HG02870 (cell line): Measurements from ENCODE around the gene CLVS2.

Experiments used
- ATAC-seq: cut with Tn5 transposase; IDR thresholded peaks from one replicate; pipeline ENCODE4 v1.9.1; 2021; ENCODE audit warnings: mild to moderate bottlenecking, moderate library complexity; ENCODE audit not compliant: unreplicated experiment

Gene CLVS2

DNA sequence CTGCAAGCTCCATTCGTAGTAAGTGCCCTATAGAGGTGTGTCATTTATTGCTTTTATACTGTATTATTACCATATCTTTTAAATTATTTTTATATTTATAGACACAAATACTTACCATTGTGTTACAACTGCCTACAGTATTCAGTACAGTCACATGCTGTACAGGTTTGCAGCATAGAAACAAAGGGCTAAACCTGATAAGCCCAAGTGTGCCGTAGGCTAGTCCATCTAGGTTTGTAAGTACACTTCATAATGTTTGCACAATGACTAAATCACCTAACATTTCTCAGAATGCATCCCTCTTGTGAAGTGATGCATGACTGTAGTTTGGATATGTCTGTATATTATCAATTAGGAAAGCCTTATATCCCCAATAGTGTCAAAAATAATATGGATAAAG is 122.8 kb downstream of the CLVS2 start:
- no peak for ATAC-seq
